MCF 10A (cell line): ENCODE results near the gene COL7A1. TPM values are rescaled to one million over a fixed set of nuclear protein-coding genes. Genes with fewer than 3 reads are reported as not detected.

ENCODE experiments used
- BruUV-seq: library from RNA; stranded (reverse); fragments of 400-500 nt; replicated peaks from 2 replicates; lab custom pipeline; 2021; lab: Mats Ljungman, UMichigan
- CTCF ChIA-PET: fragments of 300-600 bp; sonication (Branson Sonifier 250); formaldehyde crosslinking; extraction: SDS; loops from one replicate; lab custom pipeline; 2021; ENCODE audit warnings: antibody characterized with exemption, inconsistent platforms; lab: Yijun Ruan, JAX
- POLR2A ChIA-PET: fragments of 300-600, 350-650 bp; sonication (Branson Sonifier 250); formaldehyde crosslinking; extraction: SDS; loops from one replicate; lab custom pipeline; 2020; ENCODE audit warnings: antibody characterized with exemption, inconsistent platforms; lab: Yijun Ruan, JAX
- DNase-seq: peaks from one replicate; pipeline ENCODE4 v3.0.0-alpha.2; 2018; ENCODE audit not compliant: unreplicated experiment
- H3K27ac Mint-ChIP-seq: one replicate; pipeline ENCODE4 v1.8.0; 2022; ENCODE audit warnings: mild to moderate bottlenecking, low read depth, mixed read lengths; ENCODE audit not compliant: unreplicated experiment
- H3K27me3 Mint-ChIP-seq: one replicate; pipeline ENCODE4 v1.8.0; 2022; ENCODE audit warnings: mixed read lengths; ENCODE audit not compliant: insufficient read depth, unreplicated experiment
- H3K36me3 Mint-ChIP-seq: one replicate; pipeline ENCODE4 v1.8.0; 2022; ENCODE audit warnings: mild to moderate bottlenecking, moderate library complexity, mixed read lengths; ENCODE audit not compliant: insufficient read depth, unreplicated experiment
- H3K4me1 Mint-ChIP-seq: one replicate; pipeline ENCODE4 v1.8.0; 2022; ENCODE audit warnings: mixed read lengths; ENCODE audit not compliant: insufficient read depth, unreplicated experiment
- H3K4me3 Mint-ChIP-seq: one replicate; pipeline ENCODE4 v1.8.0; 2022; ENCODE audit warnings: mild to moderate bottlenecking, moderate library complexity, mixed read lengths; ENCODE audit not compliant: unreplicated experiment
- H3K9me3 Mint-ChIP-seq: one replicate; pipeline ENCODE4 v1.8.0; 2022; ENCODE audit warnings: mixed read lengths; ENCODE audit not compliant: unreplicated experiment
- CTCF ChIP-seq: fragments of 200-600 bp; IDR thresholded peaks from one replicate; pipeline ENCODE4 v1.8.0; 2022; ENCODE audit warnings: antibody characterized with exemption, mild to moderate bottlenecking; ENCODE audit not compliant: unreplicated experiment
- intact Hi-C: fragments of 100-400 bp; cut with micrococcal nuclease; formaldehyde crosslinking; loops from 2 replicates; pipeline ENCODE4 v1.14.1; 2022
- total RNA-seq: library from RNA; stranded (reverse); gene quantifications from 2 replicates; pipeline ENCODE4 v1.2.3, GENCODE V29; 2022

Gene COL7A1
- total RNA-seq, 1 experiment from 2014 or later, result 60.5 TPM

- H3K9me3 Mint-ChIP-seq, result no peaks in the 10 kb centered on the region
- no peak overlapping the region for H3K27ac Mint-ChIP-seq
- ChIA-PET CTCF (interaction anchor here (0.6 to 2.2 kb wide), 4 partner anchors 8 to 408 kb away, joined by 3 to 9 read pairs (median 5); no protein-coding TSS in a partner anchor), POLR2A (no interaction called here)
- intact Hi-C loops, result no loop called here
- no peak for DNase-seq
- TF ChIP-seq CTCF, result no peak
- peaks cover 5% of the 10 kb centered on the region for H3K36me3 Mint-ChIP-seq
- no peaks in the 10 kb centered on the region for H3K27me3 Mint-ChIP-seq
- H3K4me1 Mint-ChIP-seq, result no peaks in the 10 kb centered on the region
- no TSS peak for BruUV-seq
- no peak overlapping the region for H3K4me3 Mint-ChIP-seq
Measured at GRCh38 chr3:48544141-48544540, 51.0 kb downstream of the COL7A1 start.

- ChIA-PET CTCF (interaction anchor here (0.6 to 2.2 kb wide), 3 partner anchors 9 to 408 kb away, joined by 3 to 9 read pairs (median 3); no protein-coding TSS in a partner anchor), POLR2A (interaction anchor here (1.3 kb wide), 1 partner anchor 13 kb away, joined by 3 read pairs; the partner anchor contains the start of gene PFKFB4)
- DNase-seq, result no peak
Measured at GRCh38 chr3:48543271-48543866, 51.8 kb downstream of the COL7A1 start.

GRCh38 chr3:48538451-48538850 is 56.7 kb downstream of the COL7A1 start:
- Mint-ChIP-seq H3K9me3 (no peaks in the 10 kb centered on the region), H3K4me1 (no peaks in the 10 kb centered on the region), H3K27ac (no peak overlapping the region), H3K36me3 (peaks cover 24% of the 10 kb centered on the region), H3K4me3 (no peak overlapping the region), H3K27me3 (no peaks in the 10 kb centered on the region)
- no TSS peak for BruUV-seq
- TF ChIP-seq CTCF, result no peak
- no peak for DNase-seq
- intact Hi-C loops, result no loop called here
- ChIA-PET POLR2A (interaction anchor here (0.6 kb wide), 1 partner anchor 34 kb away, joined by 3 read pairs; no protein-coding TSS in a partner anchor), CTCF (interaction anchor here (0.6 kb wide), 2 partner anchors 42 to 264 kb away, joined by 3 read pairs; no protein-coding TSS in a partner anchor)

More at GRCh38 chr3:48543271-48543866, 51.8 kb downstream of the COL7A1 start:
- BruUV-seq, result no TSS peak
- Mint-ChIP-seq H3K27me3 (no peaks in the 10 kb centered on the region), H3K36me3 (peaks cover 5% of the 10 kb centered on the region), H3K4me3 (no peak overlapping the region), H3K27ac (no peak overlapping the region), H3K9me3 (no peaks in the 10 kb centered on the region), H3K4me1 (no peaks in the 10 kb centered on the region)
- no peak for TF ChIP-seq CTCF
- intact Hi-C loops, result no loop called here

DNA sequence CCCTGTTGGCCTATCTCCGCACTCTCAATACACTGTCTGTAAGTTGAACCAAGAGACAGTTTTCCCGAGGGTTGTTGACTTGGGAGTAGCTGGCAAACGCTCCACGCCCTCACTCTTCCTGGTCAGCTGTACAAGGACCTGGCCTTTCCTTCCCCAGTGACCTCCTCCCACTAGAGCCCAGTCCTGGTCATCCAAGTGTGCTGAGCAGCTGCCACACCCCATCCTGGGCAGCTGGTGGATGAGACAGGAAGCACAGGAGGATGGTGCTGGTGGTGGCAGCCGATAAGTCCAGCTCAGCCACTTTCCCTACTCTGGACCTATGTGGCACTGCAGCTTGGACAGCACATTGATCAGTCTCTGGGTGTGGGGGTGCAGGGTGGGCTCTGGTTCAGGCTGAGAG is 58.3 kb downstream of the COL7A1 start:
- BruUV-seq, result no TSS peak
- CTCF ChIA-PET, result interaction anchor here (0.6 to 1.9 kb wide), 4 partner anchors 7 to 101 kb away, joined by 4 to 9 read pairs (median 5); no protein-coding TSS in a partner anchor
- intact Hi-C loops, result no loop called here
- no peaks in the 10 kb centered on the region for H3K9me3 Mint-ChIP-seq
- H3K36me3 Mint-ChIP-seq, result peaks cover 21% of the 10 kb centered on the region
- H3K27ac Mint-ChIP-seq, result no peak overlapping the region
- DNase-seq, result no peak
- no peaks in the 10 kb centered on the region for H3K27me3 Mint-ChIP-seq
- no peak overlapping the region for H3K4me3 Mint-ChIP-seq
- POLR2A ChIA-PET, result interaction anchor here (1.1 kb wide), 1 partner anchor 194 kb away, joined by 3 read pairs; no protein-coding TSS in a partner anchor
- no peak for TF ChIP-seq CTCF
- H3K4me1 Mint-ChIP-seq, result no peaks in the 10 kb centered on the region
